Forelimb muscle (tissue), 1 donor: Measurements from ENCODE around the gene GALNTL6. TPM values are rescaled to one million over a fixed set of nuclear protein-coding genes. Genes with fewer than 3 reads are reported as not detected.
A peak's percentile ranks its signal among the peaks of the same experiment; 100 is the strongest.
"Not testable (repeated sequence)": the region's sequence is repeated elsewhere in the genome, so short reads cannot be mapped to it uniquely, and the experiment has no call there.

ENCODE experiments used
- DNase-seq: peaks from one replicate; pipeline ENCODE4 v3.0.0-alpha.2; 2013; ENCODE audit warnings: low read depth
- polyA plus RNA-seq: library from polyadenylated mRNA; unstranded; fragments of 120-200 nt; gene quantifications from one replicate; pipeline ENCODE4 v1.2.1, GENCODE V29; 2013; ENCODE audit not compliant: insufficient read length

The GALNTL6 gene
- polyA plus RNA-seq, 1 donor: 0.47 TPM

GRCh38 chr4:173013232-173013930 is 1200.2 kb downstream of the GALNTL6 start:
- DNase-seq: no peak

GRCh38 chr4:173014113-173014558 is 1200.9 kb downstream of the GALNTL6 start:
- DNase-seq: no peak

- no peak for DNase-seq
These were observed 1201.6 kb downstream of the GALNTL6 start for GRCh38 chr4:173014836-173015235.

- DNase-seq: no peak
These were observed 1204.6 kb downstream of the GALNTL6 start for GRCh38 chr4:173017802-173018201.

- no peak for DNase-seq
These were observed 1205.2 kb downstream of the GALNTL6 start for GRCh38 chr4:173018446-173018845.

GRCh38 chr4:173019664-173020063 is 1206.5 kb downstream of the GALNTL6 start:
- DNase-seq: no peak

- DNase-seq: not testable (repeated sequence)
These were observed 1208.8 kb downstream of the GALNTL6 start for GRCh38 chr4:173021746-173022573.

GRCh38 chr4:173024203-173024602 is 1211.0 kb downstream of the GALNTL6 start:
- DNase-seq: no peak

- DNase-seq: peak; percentile 36
These were observed 1211.9 kb downstream of the GALNTL6 start for GRCh38 chr4:173025131-173025530.

GRCh38 chr4:173037242-173037641 is 1224.0 kb downstream of the GALNTL6 start:
- DNase-seq: no peak

GRCh38 chr4:173038192-173038896 is 1225.1 kb downstream of the GALNTL6 start:
- no peak for DNase-seq

- DNase-seq: no peak
These were observed 1226.7 kb downstream of the GALNTL6 start for GRCh38 chr4:173039617-173040577.

- no peak for DNase-seq
These were observed 1228.3 kb downstream of the GALNTL6 start for GRCh38 chr4:173041482-173041881.

- not testable (repeated sequence) for DNase-seq
These were observed 1228.9 kb downstream of the GALNTL6 start for GRCh38 chr4:173042139-173042538.

GRCh38 chr4:173044340-173044739 is 1231.1 kb downstream of the GALNTL6 start:
- DNase-seq: no peak

- peak; percentile 32 for DNase-seq
These were observed 1232.4 kb downstream of the GALNTL6 start for GRCh38 chr4:173045571-173045970.

- no peak for DNase-seq
These were observed 1232.9 kb downstream of the GALNTL6 start for GRCh38 chr4:173046144-173046543.

- DNase-seq: no peak
These were observed 1233.6 kb downstream of the GALNTL6 start for GRCh38 chr4:173046818-173047217.

GRCh38 chr4:173051232-173051631 is 1238.0 kb downstream of the GALNTL6 start:
- no peak for DNase-seq

GRCh38 chr4:173051716-173052115 is 1238.5 kb downstream of the GALNTL6 start:
- DNase-seq: no peak

GRCh38 chr4:173052439-173052838 is 1239.2 kb downstream of the GALNTL6 start:
- DNase-seq: no peak
